ENCODE results near the gene NOS2.

GRCh38 chr17:27782791-27783206, 17.5 kb downstream of the NOS2 start:
- TF ChIP-seq, protein P1, sequence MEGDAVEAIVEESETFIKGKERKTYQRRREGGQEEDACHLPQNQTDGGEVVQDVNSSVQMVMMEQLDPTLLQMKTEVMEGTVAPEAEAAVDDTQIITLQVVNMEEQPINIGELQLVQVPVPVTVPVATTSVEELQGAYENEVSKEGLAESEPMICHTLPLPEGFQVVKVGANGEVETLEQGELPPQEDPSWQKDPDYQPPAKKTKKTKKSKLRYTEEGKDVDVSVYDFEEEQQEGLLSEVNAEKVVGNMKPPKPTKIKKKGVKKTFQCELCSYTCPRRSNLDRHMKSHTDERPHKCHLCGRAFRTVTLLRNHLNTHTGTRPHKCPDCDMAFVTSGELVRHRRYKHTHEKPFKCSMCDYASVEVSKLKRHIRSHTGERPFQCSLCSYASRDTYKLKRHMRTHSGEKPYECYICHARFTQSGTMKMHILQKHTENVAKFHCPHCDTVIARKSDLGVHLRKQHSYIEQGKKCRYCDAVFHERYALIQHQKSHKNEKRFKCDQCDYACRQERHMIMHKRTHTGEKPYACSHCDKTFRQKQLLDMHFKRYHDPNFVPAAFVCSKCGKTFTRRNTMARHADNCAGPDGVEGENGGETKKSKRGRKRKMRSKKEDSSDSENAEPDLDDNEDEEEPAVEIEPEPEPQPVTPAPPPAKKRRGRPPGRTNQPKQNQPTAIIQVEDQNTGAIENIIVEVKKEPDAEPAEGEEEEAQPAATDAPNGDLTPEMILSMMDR (IDR thresholded peaks at IDR 0.05) = no peak
- TF ChIP-seq POLR2AphosphoS5 (IDR thresholded peaks at IDR 0.05) = no peak
- no peak for TF ChIP-seq POLR2A (IDR thresholded peaks at IDR 0.05; ENCODE audit: low read depth)

Data from esophagus muscularis mucosa (tissue), 3 donors.